Right lobe of liver (tissue), 6 donors: ENCODE measurements around the gene NCKAP5. TPM values are rescaled to one million over a fixed set of nuclear protein-coding genes. Genes with fewer than 3 reads are reported as not detected.

Source experiments
- ATAC-seq, 4 donors: fragments of 200-7000 bp; cut with Tn5 transposase; one replicate each; pipeline ENCODE4 v1.9.1; 2020; ENCODE audit warnings: mild to moderate bottlenecking in 4 of 4, moderate library complexity in 4 of 4
- DNase-seq, 3 donors: peaks; one replicate each; pipeline ENCODE4 v3.0.0-alpha.2; 2020
- H3K27ac ChIP-seq, 3 donors: fragments of 200-600 bp; one replicate each; pipeline ENCODE4 v1.8.0; 2022
- H3K27me3 ChIP-seq, 2 donors: fragments of 200-600 bp; one replicate each; pipeline ENCODE4 v1.8.0; 2022
- H3K36me3 ChIP-seq, 4 donors: fragments of 200-600 bp; sonication (generic) in 1 of 4; one replicate each; pipeline versions ENCODE4 v1.5.1 to v1.8.0; 2017 to 2022; ENCODE audit warnings: control low read depth in 1 of 4
- H3K4me1 ChIP-seq, 4 donors: fragments of 200-600 bp; sonication (generic) in 1 of 4; one replicate each; pipeline versions ENCODE4 v1.5.1 to v1.8.0; 2017 to 2022; ENCODE audit warnings: control low read depth in 1 of 4
- H3K4me3 ChIP-seq, 3 donors: fragments of 200-600 bp; one replicate each; pipeline ENCODE4 v1.8.0; 2022
- H3K9me3 ChIP-seq, 4 donors: fragments of 200-600 bp; sonication (generic) in 1 of 4; one replicate each; pipeline versions ENCODE4 v1.5.1 to v1.8.0; 2017 to 2022; ENCODE audit warnings: control low read depth in 1 of 4
- CTCF ChIP-seq, 4 donors: fragments of 200-600 bp in 3 of 4; fragments of 450-650 bp in 1 of 4; IDR thresholded peaks; one replicate each; pipeline versions ENCODE4 v1.5.1 to v1.8.0; 2016 to 2022; ENCODE audit warnings: antibody characterized with exemption in 4 of 4, mild to moderate bottlenecking in 2 of 4
- POLR2A ChIP-seq: fragments of 450-650 bp; IDR thresholded peaks from one replicate; pipeline ENCODE4 v1.6.1; 2017; ENCODE audit warnings: antibody characterized with exemption, mild to moderate bottlenecking
- WGBS: methylation state at CpG from one replicate; pipeline ENCODE4 v1.1.6; 2018; ENCODE audit warnings: low coverage, low lambda C conversion rate; ENCODE audit not compliant: insufficient coverage; ENCODE audit errors: missing lambda C conversion rate; 5-methylcytosine and 5-hydroxymethylcytosine counted together
- intact Hi-C, 2 donors: fragments of 100-400 bp; cut with DNase I; formaldehyde crosslinking; loops; one replicate each; pipeline versions ENCODE4 v1.11.2 to v1.14.1; 2022
- total RNA-seq, 6 experiments: library from RNA; depleted of rRNA in 2 of 6; stranded (reverse); fragments of >200 nt in 2 of 6; fragmentation: NEBNext Ultra II Directional in 3 of 6; extraction: Animal tissue kit (Norgen Biotek cat#: 25700) in 3 of 6; gene quantifications; one replicate each; pipeline versions ENCODE4 v1.1.0 to v1.2.4, GENCODE V29; 2016 to 2023
- donor health status: DM: no; HTN: yes; CAD: no.
- donor health status: DM: no; HTN: no; CAD: no.
- donor health status: DM: no; HTN: no; CAD: no.
- donor health status: DM: no; HTN: yes; CAD: no.
- donor health status: DM: no; HTN: yes; CAD: no.

The NCKAP5 gene
- total RNA-seq, 6 experiments from 2014 or later: 3.6 to 11.7 (median 6.9) TPM

- no peak overlapping the region for H3K4me3 ChIP-seq
- intact Hi-C loops: no loop called here
- no peak for TF ChIP-seq CTCF (IDR thresholded peaks at IDR 0.05)
- no peak for TF ChIP-seq POLR2A
- H3K27me3 ChIP-seq: no peaks in the 10 kb centered on the region
- no peaks in the 10 kb centered on the region for H3K4me1 ChIP-seq
- no peak for DNase-seq
- no peaks in the 10 kb centered on the region for H3K9me3 ChIP-seq
- no peaks in the 10 kb centered on the region for H3K36me3 ChIP-seq
- ATAC-seq: no peak
- no peak overlapping the region for H3K27ac ChIP-seq
These were observed 225.3 kb downstream of the NCKAP5 start for GRCh38 chr2:133343018-133343352.

GRCh38 chr2:133342286-133343017 is 225.8 kb downstream of the NCKAP5 start:
- no peaks in the 10 kb centered on the region for H3K36me3 ChIP-seq
- no peak overlapping the region for H3K27ac ChIP-seq
- DNase-seq (no peak), ATAC-seq (no peak)
- WGBS: 67% methylated on average over 2 of the region's 2 CpGs
- H3K9me3 ChIP-seq: no peaks in the 10 kb centered on the region
- intact Hi-C loops: no loop called here
- no peak for TF ChIP-seq POLR2A
- TF ChIP-seq CTCF (IDR thresholded peaks at IDR 0.05): no peak
- no peaks in the 10 kb centered on the region for H3K27me3 ChIP-seq
- H3K4me3 ChIP-seq: no peak overlapping the region
- no peaks in the 10 kb centered on the region for H3K4me1 ChIP-seq

- TF ChIP-seq POLR2A (no peak), CTCF (IDR thresholded peaks at IDR 0.05) (no peak)
- Histone ChIP-seq H3K27ac (no peak overlapping the region), H3K36me3 (no peaks in the 10 kb centered on the region), H3K4me3 (no peak overlapping the region), H3K27me3 (no peaks in the 10 kb centered on the region), H3K4me1 (no peaks in the 10 kb centered on the region), H3K9me3 (no peaks in the 10 kb centered on the region)
- DNase-seq (no peak), ATAC-seq (no peak)
- intact Hi-C loops: no loop called here
- 88% methylated on average over 2 of the region's 2 CpGs for WGBS
These were observed 226.7 kb downstream of the NCKAP5 start for GRCh38 chr2:133341575-133341974.

GRCh38 chr2:133338224-133338623 is 230.0 kb downstream of the NCKAP5 start:
- no peak overlapping the region for H3K4me3 ChIP-seq
- DNase-seq (no peak), ATAC-seq (no peak)
- no peak for TF ChIP-seq POLR2A
- no peak for TF ChIP-seq CTCF (IDR thresholded peaks at IDR 0.05)
- 61% methylated on average over 1 of the region's 1 CpG for WGBS
- H3K9me3 ChIP-seq: no peaks in the 10 kb centered on the region
- H3K4me1 ChIP-seq: no peaks in the 10 kb centered on the region
- no peaks in the 10 kb centered on the region for H3K36me3 ChIP-seq
- H3K27ac ChIP-seq: no peak overlapping the region
- H3K27me3 ChIP-seq: no peaks in the 10 kb centered on the region
- intact Hi-C loops: no loop called here

GRCh38 chr2:133334923-133335322 is 233.3 kb downstream of the NCKAP5 start:
- H3K4me3 ChIP-seq: no peak overlapping the region
- H3K36me3 ChIP-seq: no peaks in the 10 kb centered on the region
- H3K27ac ChIP-seq: no peak overlapping the region
- WGBS: 75% methylated on average over 3 of the region's 3 CpGs
- ATAC-seq (no peak), DNase-seq (no peak)
- TF ChIP-seq CTCF (IDR thresholded peaks at IDR 0.05) (no peak), POLR2A (no peak)
- H3K9me3 ChIP-seq: no peaks in the 10 kb centered on the region
- no peaks in the 10 kb centered on the region for H3K27me3 ChIP-seq
- intact Hi-C loops: no loop called here
- no peaks in the 10 kb centered on the region for H3K4me1 ChIP-seq
